ENCODE measurements around the gene NSUN2. TPM values are rescaled to one million over a fixed set of nuclear protein-coding genes. Genes with fewer than 3 reads are reported as not detected.

The NSUN2 gene
- total and polyA plus RNA-seq, 2 experiments from 2014 or later = 65.4 to 112 TPM

DNA sequence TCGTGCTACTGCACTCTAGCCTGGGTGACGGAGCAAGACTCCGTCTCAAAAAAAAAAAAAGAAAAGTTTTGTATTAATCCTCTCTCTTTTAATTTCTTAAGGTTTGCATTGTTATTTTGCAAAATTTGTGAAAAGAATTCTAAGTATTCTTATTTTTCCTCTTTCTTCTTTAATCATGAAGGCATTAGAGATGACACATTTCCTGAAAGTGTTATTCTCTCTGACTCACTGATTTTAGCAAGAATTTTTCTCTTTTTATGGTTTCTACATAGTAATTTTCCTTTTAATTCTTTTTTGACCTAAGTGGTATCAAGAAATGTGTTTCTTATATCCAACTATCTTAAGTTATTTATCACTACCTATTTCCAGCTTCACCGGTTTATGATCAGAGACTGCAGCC, 78.0 kb downstream of the NSUN2 start:
- Histone ChIP-seq H3K4me1 (ENCODE audit: insufficient read depth) (no peaks in the 10 kb centered on the region), H3K4me2 (no peak overlapping the region), H3K4me3 (no peak overlapping the region), H3K27me3 (ENCODE audit: insufficient read depth) (no peaks in the 10 kb centered on the region), H3K79me2 (replicated peaks; ENCODE audit: insufficient read depth) (no peaks in the 10 kb centered on the region), H3K27ac (ENCODE audit: low read depth) (no peak overlapping the region), H3F3A (replicated peaks; ENCODE audit: low read depth) (no peaks in the 10 kb centered on the region), H3K36me3 (ENCODE audit: insufficient read depth) (0 out of 2 replicates have a peak, but pooled peaks cover 5% of the 10 kb centered on the region), H4K20me1 (replicated peaks; ENCODE audit: insufficient read depth) (no peaks in the 10 kb centered on the region), H3K9me2 (ENCODE audit: insufficient read depth) (0 out of 2 replicates have a peak, but pooled peaks cover 3% of the 10 kb centered on the region), H2AFZ (no peak overlapping the region)
- Mint-ChIP-seq H3K27ac (no peak overlapping the region), H3K4me1 (no peaks in the 10 kb centered on the region), H3K27me3 (ENCODE audit: insufficient read depth, low read depth, poor library complexity) (peaks cover 13% of the 10 kb centered on the region), H3K9me3 (peaks cover 28% of the 10 kb centered on the region), H3K36me3 (ENCODE audit: low read depth) (peaks cover 7% of the 10 kb centered on the region; the same call in 2 of the 3 replicates), H3K4me3 (no peak overlapping the region)
- no peak for DNase-seq (ENCODE audit: low spot score)
- no peak for TF ChIP-seq NANOG (IDR thresholded peaks at IDR 0.05; ENCODE audit: borderline replicate concordance)
- TF ChIP-seq ZNF114 (CRISPR knock-in tag; IDR thresholded peaks at IDR 0.05) = no peak
- TF ChIP-seq POLR2AphosphoS5 (IDR thresholded peaks at IDR 0.05; ENCODE audit: low read depth) = no peak
- TF ChIP-seq, protein P1, sequence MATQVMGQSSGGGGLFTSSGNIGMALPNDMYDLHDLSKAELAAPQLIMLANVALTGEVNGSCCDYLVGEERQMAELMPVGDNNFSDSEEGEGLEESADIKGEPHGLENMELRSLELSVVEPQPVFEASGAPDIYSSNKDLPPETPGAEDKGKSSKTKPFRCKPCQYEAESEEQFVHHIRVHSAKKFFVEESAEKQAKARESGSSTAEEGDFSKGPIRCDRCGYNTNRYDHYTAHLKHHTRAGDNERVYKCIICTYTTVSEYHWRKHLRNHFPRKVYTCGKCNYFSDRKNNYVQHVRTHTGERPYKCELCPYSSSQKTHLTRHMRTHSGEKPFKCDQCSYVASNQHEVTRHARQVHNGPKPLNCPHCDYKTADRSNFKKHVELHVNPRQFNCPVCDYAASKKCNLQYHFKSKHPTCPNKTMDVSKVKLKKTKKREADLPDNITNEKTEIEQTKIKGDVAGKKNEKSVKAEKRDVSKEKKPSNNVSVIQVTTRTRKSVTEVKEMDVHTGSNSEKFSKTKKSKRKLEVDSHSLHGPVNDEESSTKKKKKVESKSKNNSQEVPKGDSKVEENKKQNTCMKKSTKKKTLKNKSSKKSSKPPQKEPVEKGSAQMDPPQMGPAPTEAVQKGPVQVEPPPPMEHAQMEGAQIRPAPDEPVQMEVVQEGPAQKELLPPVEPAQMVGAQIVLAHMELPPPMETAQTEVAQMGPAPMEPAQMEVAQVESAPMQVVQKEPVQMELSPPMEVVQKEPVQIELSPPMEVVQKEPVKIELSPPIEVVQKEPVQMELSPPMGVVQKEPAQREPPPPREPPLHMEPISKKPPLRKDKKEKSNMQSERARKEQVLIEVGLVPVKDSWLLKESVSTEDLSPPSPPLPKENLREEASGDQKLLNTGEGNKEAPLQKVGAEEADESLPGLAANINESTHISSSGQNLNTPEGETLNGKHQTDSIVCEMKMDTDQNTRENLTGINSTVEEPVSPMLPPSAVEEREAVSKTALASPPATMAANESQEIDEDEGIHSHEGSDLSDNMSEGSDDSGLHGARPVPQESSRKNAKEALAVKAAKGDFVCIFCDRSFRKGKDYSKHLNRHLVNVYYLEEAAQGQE (IDR thresholded peaks at IDR 0.05; ENCODE audit: unreplicated experiment) = no peak
- no peak for TF ChIP-seq EZH2 (IDR thresholded peaks at IDR 0.05; ENCODE audit: low read depth, unreplicated experiment)
- TF ChIP-seq, protein P2, sequence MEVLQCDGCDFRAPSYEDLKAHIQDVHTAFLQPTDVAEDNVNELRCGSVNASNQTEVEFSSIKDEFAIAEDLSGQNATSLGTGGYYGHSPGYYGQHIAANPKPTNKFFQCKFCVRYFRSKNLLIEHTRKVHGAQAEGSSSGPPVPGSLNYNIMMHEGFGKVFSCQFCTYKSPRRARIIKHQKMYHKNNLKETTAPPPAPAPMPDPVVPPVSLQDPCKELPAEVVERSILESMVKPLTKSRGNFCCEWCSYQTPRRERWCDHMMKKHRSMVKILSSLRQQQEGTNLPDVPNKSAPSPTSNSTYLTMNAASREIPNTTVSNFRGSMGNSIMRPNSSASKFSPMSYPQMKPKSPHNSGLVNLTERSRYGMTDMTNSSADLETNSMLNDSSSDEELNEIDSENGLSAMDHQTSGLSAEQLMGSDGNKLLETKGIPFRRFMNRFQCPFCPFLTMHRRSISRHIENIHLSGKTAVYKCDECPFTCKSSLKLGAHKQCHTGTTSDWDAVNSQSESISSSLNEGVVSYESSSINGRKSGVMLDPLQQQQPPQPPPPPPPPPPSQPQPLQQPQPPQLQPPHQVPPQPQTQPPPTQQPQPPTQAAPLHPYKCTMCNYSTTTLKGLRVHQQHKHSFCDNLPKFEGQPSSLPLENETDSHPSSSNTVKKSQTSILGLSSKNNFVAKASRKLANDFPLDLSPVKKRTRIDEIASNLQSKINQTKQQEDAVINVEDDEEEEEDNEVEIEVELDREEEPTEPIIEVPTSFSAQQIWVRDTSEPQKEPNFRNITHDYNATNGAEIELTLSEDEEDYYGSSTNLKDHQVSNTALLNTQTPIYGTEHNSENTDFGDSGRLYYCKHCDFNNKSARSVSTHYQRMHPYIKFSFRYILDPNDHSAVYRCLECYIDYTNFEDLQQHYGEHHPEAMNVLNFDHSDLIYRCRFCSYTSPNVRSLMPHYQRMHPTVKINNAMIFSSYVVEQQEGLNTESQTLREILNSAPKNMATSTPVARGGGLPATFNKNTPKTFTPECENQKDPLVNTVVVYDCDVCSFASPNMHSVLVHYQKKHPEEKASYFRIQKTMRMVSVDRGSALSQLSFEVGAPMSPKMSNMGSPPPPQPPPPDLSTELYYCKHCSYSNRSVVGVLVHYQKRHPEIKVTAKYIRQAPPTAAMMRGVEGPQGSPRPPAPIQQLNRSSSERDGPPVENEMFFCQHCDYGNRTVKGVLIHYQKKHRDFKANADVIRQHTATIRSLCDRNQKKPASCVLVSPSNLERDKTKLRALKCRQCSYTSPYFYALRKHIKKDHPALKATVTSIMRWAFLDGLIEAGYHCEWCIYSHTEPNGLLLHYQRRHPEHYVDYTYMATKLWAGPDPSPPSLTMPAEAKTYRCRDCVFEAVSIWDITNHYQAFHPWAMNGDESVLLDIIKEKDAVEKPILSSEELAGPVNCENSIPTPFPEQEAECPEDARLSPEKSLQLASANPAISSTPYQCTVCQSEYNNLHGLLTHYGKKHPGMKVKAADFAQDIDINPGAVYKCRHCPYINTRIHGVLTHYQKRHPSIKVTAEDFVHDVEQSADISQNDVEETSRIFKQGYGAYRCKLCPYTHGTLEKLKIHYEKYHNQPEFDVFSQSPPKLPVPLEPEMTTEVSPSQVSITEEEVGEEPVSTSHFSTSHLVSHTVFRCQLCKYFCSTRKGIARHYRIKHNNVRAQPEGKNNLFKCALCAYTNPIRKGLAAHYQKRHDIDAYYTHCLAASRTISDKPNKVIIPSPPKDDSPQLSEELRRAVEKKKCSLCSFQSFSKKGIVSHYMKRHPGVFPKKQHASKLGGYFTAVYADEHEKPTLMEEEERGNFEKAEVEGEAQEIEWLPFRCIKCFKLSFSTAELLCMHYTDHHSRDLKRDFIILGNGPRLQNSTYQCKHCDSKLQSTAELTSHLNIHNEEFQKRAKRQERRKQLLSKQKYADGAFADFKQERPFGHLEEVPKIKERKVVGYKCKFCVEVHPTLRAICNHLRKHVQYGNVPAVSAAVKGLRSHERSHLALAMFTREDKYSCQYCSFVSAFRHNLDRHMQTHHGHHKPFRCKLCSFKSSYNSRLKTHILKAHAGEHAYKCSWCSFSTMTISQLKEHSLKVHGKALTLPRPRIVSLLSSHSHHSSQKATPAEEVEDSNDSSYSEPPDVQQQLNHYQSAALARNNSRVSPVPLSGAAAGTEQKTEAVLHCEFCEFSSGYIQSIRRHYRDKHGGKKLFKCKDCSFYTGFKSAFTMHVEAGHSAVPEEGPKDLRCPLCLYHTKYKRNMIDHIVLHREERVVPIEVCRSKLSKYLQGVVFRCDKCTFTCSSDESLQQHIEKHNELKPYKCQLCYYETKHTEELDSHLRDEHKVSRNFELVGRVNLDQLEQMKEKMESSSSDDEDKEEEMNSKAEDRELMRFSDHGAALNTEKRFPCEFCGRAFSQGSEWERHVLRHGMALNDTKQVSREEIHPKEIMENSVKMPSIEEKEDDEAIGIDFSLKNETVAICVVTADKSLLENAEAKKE (CRISPR knock-in tag; IDR thresholded peaks at IDR 0.05) = no peak
- TF ChIP-seq, protein P3, sequence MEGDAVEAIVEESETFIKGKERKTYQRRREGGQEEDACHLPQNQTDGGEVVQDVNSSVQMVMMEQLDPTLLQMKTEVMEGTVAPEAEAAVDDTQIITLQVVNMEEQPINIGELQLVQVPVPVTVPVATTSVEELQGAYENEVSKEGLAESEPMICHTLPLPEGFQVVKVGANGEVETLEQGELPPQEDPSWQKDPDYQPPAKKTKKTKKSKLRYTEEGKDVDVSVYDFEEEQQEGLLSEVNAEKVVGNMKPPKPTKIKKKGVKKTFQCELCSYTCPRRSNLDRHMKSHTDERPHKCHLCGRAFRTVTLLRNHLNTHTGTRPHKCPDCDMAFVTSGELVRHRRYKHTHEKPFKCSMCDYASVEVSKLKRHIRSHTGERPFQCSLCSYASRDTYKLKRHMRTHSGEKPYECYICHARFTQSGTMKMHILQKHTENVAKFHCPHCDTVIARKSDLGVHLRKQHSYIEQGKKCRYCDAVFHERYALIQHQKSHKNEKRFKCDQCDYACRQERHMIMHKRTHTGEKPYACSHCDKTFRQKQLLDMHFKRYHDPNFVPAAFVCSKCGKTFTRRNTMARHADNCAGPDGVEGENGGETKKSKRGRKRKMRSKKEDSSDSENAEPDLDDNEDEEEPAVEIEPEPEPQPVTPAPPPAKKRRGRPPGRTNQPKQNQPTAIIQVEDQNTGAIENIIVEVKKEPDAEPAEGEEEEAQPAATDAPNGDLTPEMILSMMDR (conservative IDR thresholded peaks at IDR 0.05; ENCODE audit: low read depth in 2 of 2) = no peak
- TF ChIP-seq, protein P4, sequence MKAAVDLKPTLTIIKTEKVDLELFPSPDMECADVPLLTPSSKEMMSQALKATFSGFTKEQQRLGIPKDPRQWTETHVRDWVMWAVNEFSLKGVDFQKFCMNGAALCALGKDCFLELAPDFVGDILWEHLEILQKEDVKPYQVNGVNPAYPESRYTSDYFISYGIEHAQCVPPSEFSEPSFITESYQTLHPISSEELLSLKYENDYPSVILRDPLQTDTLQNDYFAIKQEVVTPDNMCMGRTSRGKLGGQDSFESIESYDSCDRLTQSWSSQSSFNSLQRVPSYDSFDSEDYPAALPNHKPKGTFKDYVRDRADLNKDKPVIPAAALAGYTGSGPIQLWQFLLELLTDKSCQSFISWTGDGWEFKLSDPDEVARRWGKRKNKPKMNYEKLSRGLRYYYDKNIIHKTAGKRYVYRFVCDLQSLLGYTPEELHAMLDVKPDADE (IDR thresholded peaks at IDR 0.05) = no peak
- no peak for TF ChIP-seq CREB1 (CRISPR knock-in tag; IDR thresholded peaks at IDR 0.05; ENCODE audit: low read depth)
- TF ChIP-seq JUNB (IDR thresholded peaks at IDR 0.05; ENCODE audit: unreplicated experiment) = no peak
- no peak for TF ChIP-seq ZNF331 (CRISPR knock-in tag; IDR thresholded peaks at IDR 0.05; ENCODE audit: low read depth)
- no peak for TF ChIP-seq EZH2phosphoT487 (IDR thresholded peaks at IDR 0.05; ENCODE audit: unreplicated experiment)
- no peak for TF ChIP-seq STAT1 (IDR thresholded peaks at IDR 0.05; ENCODE audit: unreplicated experiment)
- ATAC-seq = no peak
